Common myeloid progenitor, CD34-positive (primary cell): ENCODE results near the gene CDKL2. TPM values are rescaled to one million over a fixed set of nuclear protein-coding genes. Genes with fewer than 3 reads are reported as not detected.
A peak's percentile ranks its signal among the peaks of the same experiment; 100 is the strongest.

ENCODE experiments used
- CTCF ChIA-PET: fragments of 350-600 bp; sonication (Branson Sonifier 250); formaldehyde crosslinking; loops from one replicate; lab custom pipeline; 2021; ENCODE audit warnings: antibody characterized with exemption; lab: Charles Lee
- POLR2A ChIA-PET: fragments of 350-600 bp; sonication (Branson Sonifier 250); formaldehyde crosslinking; loops from one replicate; lab custom pipeline; 2021; ENCODE audit warnings: antibody characterized with exemption; lab: Charles Lee
- DNase-seq, 3 donors: peaks; one replicate each; pipeline versions ENCODE4 v3.0.0 to v3.0.0-alpha.2; 2013
- H3K27ac ChIP-seq, 2 experiments: 1 replicate in 1 of 2; 2 replicates in 1 of 2; pipeline ENCODE4 v1.7.0; 2013; ENCODE audit warnings: inconsistent platforms in 2 of 2, low read length in 2 of 2, mild to moderate bottlenecking in 2 of 2, low read depth in 1 of 2, moderate library complexity in 1 of 2; ENCODE audit not compliant: severe bottlenecking in 2 of 2, insufficient read depth in 1 of 2, poor library complexity in 1 of 2
- H3K27me3 ChIP-seq, 5 experiments: replicated peaks in 2 of 5; 1 replicate in 3 of 5; 2 replicates in 2 of 5; pipeline versions ENCODE4 v1.6.1 to v1.7.0; 2013; ENCODE audit warnings: low read length in 4 of 5, mild to moderate bottlenecking in 2 of 5, moderate library complexity in 2 of 5, inconsistent platforms in 1 of 5; ENCODE audit not compliant: insufficient read depth in 5 of 5, control insufficient read depth in 4 of 5
- H3K36me3 ChIP-seq, 4 experiments: 1 replicate in 2 of 4; 2 replicates in 2 of 4; pipeline versions ENCODE4 v1.6.1 to v1.7.0; 2013; ENCODE audit warnings: low read length in 3 of 4, control low read depth in 1 of 4, mild to moderate bottlenecking in 1 of 4; ENCODE audit not compliant: control insufficient read depth in 4 of 4, insufficient read depth in 4 of 4
- H3K4me1 ChIP-seq, 4 experiments: 1 replicate in 3 of 4; 2 replicates in 1 of 4; pipeline versions ENCODE4 v1.6.1 to v1.7.1; 2013; ENCODE audit warnings: low read length in 3 of 4, mild to moderate bottlenecking in 3 of 4, control low read depth in 1 of 4, inconsistent platforms in 1 of 4, moderate library complexity in 1 of 4; ENCODE audit not compliant: control insufficient read depth in 4 of 4, insufficient read depth in 4 of 4; ENCODE audit errors: control extremely low read depth in 1 of 4
- H3K4me3 ChIP-seq, 7 experiments: 1 replicate in 4 of 7; 2 replicates in 3 of 7; pipeline versions ENCODE4 v1.5.1 to v1.7.0; 2013; ENCODE audit warnings: mild to moderate bottlenecking in 7 of 7, low read length in 6 of 7, moderate library complexity in 6 of 7, inconsistent platforms in 2 of 7, low read depth in 2 of 7, control low read depth in 1 of 7; ENCODE audit not compliant: insufficient read depth in 4 of 7, control insufficient read depth in 1 of 7; ENCODE audit errors: extremely low read depth in 1 of 7
- H3K9me3 ChIP-seq, 5 experiments: 1 replicate in 4 of 5; 2 replicates in 1 of 5; pipeline versions ENCODE4 v1.6.1 to v1.7.1; 2013; ENCODE audit warnings: low read length in 4 of 5, mild to moderate bottlenecking in 2 of 5, inconsistent platforms in 1 of 5, low read depth in 1 of 5, moderate library complexity in 1 of 5; ENCODE audit not compliant: control insufficient read depth in 4 of 5, insufficient read depth in 2 of 5; ENCODE audit errors: control extremely low read depth in 1 of 5
- WGBS: methylation state at CpG from one replicate; pipeline ENCODE4 v1.1.5; 2013; ENCODE audit not compliant: insufficient coverage; 5-methylcytosine and 5-hydroxymethylcytosine counted together
- polyA plus RNA-seq: library from polyadenylated mRNA; unstranded; fragments of 120-200 nt; gene quantifications from one replicate; pipeline ENCODE4 v1.2.1, GENCODE V29; 2013

The CDKL2 gene
- polyA plus RNA-seq = 0.09 TPM

GRCh38 chr4:75630174-75630936 is at the start of gene CDKL2:
CDKL2 (minus strand) TSS chr4:75630528; CDS start chr4:75625988, 4,540 bp downstream.
- ChIA-PET POLR2A (no interaction called here), CTCF (interaction anchor here (0.9 to 1.7 kb wide), 2 partner anchors 37 to 218 kb away, joined by 3 to 4 read pairs; no protein-coding TSS in a partner anchor)
- H3K27me3 ChIP-seq = peaks cover 0 to 4% (median 0%) of the 10 kb centered on the region in 5 experiments
- H3K36me3 ChIP-seq = no peaks in the 10 kb centered on the region
- no peak within 1 kb of the TSS for H3K27ac ChIP-seq
- peak; percentile 85 to 92 (median 91) for DNase-seq
- 0% methylated on average over 53 of the region's 57 CpGs for WGBS
- peaks cover 2 to 12% (median 10%) of the 10 kb centered on the region in 4 experiments for H3K4me1 ChIP-seq
- H3K4me3 ChIP-seq = peak within 1 kb of the TSS; percentile 36 to 86 (median 62)
- no peaks in the 10 kb centered on the region for H3K9me3 ChIP-seq

- Histone ChIP-seq H3K4me1 (peaks cover 4 to 7% (median 5%) of the 10 kb centered on the region in 4 experiments), H3K4me3 (no peak overlapping the region), H3K9me3 (no peaks in the 10 kb centered on the region), H3K36me3 (peaks cover 0 to 2% (median 0%) of the 10 kb centered on the region in 4 experiments), H3K27me3 (no peaks in the 10 kb centered on the region), H3K27ac (no peak overlapping the region)
- CTCF ChIA-PET = interaction anchor here (1.2 kb wide), 1 partner anchor 45 kb away, joined by 4 read pairs; no protein-coding TSS in a partner anchor
- POLR2A ChIA-PET = no interaction called here
- DNase-seq = no peak
These were observed 48.6 kb upstream of the CDKL2 start for GRCh38 chr4:75678965-75679364.

GRCh38 chr4:75678473-75678872 is 48.1 kb upstream of the CDKL2 start:
- Histone ChIP-seq H3K36me3 (peaks cover 0 to 2% (median 0%) of the 10 kb centered on the region in 4 experiments), H3K4me1 (peaks cover 8 to 12% (median 9%) of the 10 kb centered on the region in 4 experiments), H3K9me3 (no peaks in the 10 kb centered on the region), H3K27me3 (no peaks in the 10 kb centered on the region), H3K4me3 (no peak overlapping the region), H3K27ac (no peak overlapping the region)
- POLR2A ChIA-PET = no interaction called here
- no peak for DNase-seq
- CTCF ChIA-PET = no interaction called here

GRCh38 chr4:75675004-75675531 is 44.7 kb upstream of the CDKL2 start:
- H3K4me3 ChIP-seq = no peak overlapping the region
- H3K27me3 ChIP-seq = no peaks in the 10 kb centered on the region
- 94% methylated on average over 6 of the region's 11 CpGs for WGBS
- H3K36me3 ChIP-seq = peaks cover 0 to 2% (median under 1%) of the 10 kb centered on the region in 4 experiments
- peaks cover 22 to 31% (median 27%) of the 10 kb centered on the region in 4 experiments for H3K4me1 ChIP-seq
- H3K27ac ChIP-seq = no peak overlapping the region
- POLR2A ChIA-PET = interaction anchor here (1.1 kb wide), 1 partner anchor 21 kb away, joined by 5 read pairs; no protein-coding TSS in a partner anchor
- CTCF ChIA-PET = interaction anchor here (0.8 to 1.4 kb wide), 2 partner anchors 14 to 28 kb away, joined by 3 read pairs; no protein-coding TSS in a partner anchor
- DNase-seq = no peak
- H3K9me3 ChIP-seq = no peaks in the 10 kb centered on the region

- peak overlapping the region; percentile 94 to 98 for H3K27ac ChIP-seq
- ChIA-PET CTCF (interaction anchor here (0.6 to 6.4 kb wide), 4 partner anchors 9 to 50 kb away, joined by 3 to 39 read pairs (median 6); partner anchors contain the start of gene USO1), POLR2A (interaction anchor here (2.3 kb wide), 1 partner anchor 50 kb away, joined by 14 read pairs; the partner anchor contains the start of gene USO1)
- no peak for DNase-seq
- 96% methylated on average over 3 of the region's 5 CpGs for WGBS
- H3K4me1 ChIP-seq = peaks cover 22 to 31% (median 29%) of the 10 kb centered on the region in 4 experiments
- no peaks in the 10 kb centered on the region for H3K9me3 ChIP-seq
- H3K36me3 ChIP-seq = peaks cover 0 to 3% (median 1%) of the 10 kb centered on the region in 4 experiments
- H3K4me3 ChIP-seq = peak overlapping the region in 6 of 7 experiments; percentile 95 to 100 (median 98)
- H3K27me3 ChIP-seq = no peaks in the 10 kb centered on the region
These were observed 43.6 kb upstream of the CDKL2 start for GRCh38 chr4:75673959-75674328.

- Histone ChIP-seq H3K4me1 (peaks cover 24 to 33% (median 31%) of the 10 kb centered on the region in 4 experiments), H3K27me3 (no peaks in the 10 kb centered on the region), H3K9me3 (no peaks in the 10 kb centered on the region), H3K36me3 (peaks cover 0 to 3% (median 1%) of the 10 kb centered on the region in 4 experiments), H3K4me3 (peak within 1 kb of the TSS; percentile 95 to 100 (median 98)), H3K27ac (peak within 1 kb of the TSS; percentile 94 to 98)
- peak; percentile 99 to 100 (median 100) for DNase-seq
- CTCF ChIA-PET = interaction anchor here (0.6 to 6.4 kb wide), 5 partner anchors 10 to 51 kb away, joined by 3 to 39 read pairs (median 5); partner anchors contain the start of gene USO1
- POLR2A ChIA-PET = interaction anchor here (0.5 to 2.3 kb wide), 2 partner anchors 8 to 51 kb away, joined by 3 to 14 read pairs; partner anchors contain the start of gene USO1
- WGBS = 0% methylated on average over 24 of the region's 83 CpGs
These were observed 43.0 kb upstream of the CDKL2 start, which contains the start of gene G3BP2 for GRCh38 chr4:75673027-75673958. G3BP2 (minus strand) TSS chr4:75673411; CDS start chr4:75662025, 11,386 bp downstream.
